WI38 (cell line): ENCODE results near the gene TSPAN10.
"Not testable (repeated sequence)": the region's sequence is repeated elsewhere in the genome, so short reads cannot be mapped to it uniquely, and the experiment has no call there.

ENCODE experiments used
- H3K4me3 ChIP-seq: 2 replicates; pipeline ENCODE4 v1.5.1; 2011; ENCODE audit warnings: low read depth, mild to moderate bottlenecking, control low read depth, low read length
- TF ChIP-seq, protein P1 (sequence below): IDR thresholded peaks from 2 replicates; pipeline ENCODE4 v1.5.1; 2012; ENCODE audit warnings: low read depth, mild to moderate bottlenecking, control low read depth, low read length

Gene TSPAN10

DNA sequence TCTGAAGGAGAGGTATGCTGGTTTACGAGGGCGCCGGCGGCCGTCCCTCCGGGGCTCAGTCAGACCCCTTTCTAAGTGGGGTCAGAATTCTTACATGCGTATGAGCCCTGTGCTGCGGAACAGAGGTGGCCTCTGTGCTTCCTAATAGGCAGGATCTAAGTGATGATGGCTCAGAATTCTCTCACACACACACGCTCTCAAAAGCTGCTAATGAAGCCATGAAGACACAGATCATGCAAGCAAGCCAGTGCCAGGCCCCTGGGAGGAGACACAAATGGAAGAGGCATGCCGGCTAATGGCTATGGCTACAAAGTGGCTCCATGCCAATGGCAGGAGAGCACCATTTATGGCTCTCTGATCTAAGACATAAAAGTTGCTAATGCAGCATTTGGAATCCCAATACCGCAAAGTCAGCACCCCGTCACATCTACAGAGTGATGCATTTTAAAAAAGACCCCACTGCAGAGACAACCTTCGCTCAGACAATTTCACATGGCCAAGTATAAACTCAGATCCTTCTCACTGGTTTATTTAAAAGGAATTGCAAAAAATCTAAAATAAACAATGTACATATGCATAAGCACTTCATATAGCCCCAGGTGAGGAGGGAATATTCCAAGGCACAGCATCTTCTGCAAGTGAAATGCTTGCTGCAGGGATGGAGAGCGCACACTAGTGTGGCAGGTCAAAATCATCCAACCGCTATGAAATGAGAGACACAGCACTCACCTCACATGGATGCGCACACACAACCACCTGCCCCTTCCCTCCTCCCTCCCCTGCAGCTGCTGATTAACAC is 24.6 kb upstream of the TSPAN10 start:
- TF ChIP-seq, protein P1, sequence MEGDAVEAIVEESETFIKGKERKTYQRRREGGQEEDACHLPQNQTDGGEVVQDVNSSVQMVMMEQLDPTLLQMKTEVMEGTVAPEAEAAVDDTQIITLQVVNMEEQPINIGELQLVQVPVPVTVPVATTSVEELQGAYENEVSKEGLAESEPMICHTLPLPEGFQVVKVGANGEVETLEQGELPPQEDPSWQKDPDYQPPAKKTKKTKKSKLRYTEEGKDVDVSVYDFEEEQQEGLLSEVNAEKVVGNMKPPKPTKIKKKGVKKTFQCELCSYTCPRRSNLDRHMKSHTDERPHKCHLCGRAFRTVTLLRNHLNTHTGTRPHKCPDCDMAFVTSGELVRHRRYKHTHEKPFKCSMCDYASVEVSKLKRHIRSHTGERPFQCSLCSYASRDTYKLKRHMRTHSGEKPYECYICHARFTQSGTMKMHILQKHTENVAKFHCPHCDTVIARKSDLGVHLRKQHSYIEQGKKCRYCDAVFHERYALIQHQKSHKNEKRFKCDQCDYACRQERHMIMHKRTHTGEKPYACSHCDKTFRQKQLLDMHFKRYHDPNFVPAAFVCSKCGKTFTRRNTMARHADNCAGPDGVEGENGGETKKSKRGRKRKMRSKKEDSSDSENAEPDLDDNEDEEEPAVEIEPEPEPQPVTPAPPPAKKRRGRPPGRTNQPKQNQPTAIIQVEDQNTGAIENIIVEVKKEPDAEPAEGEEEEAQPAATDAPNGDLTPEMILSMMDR, result no peak
- no peak overlapping the region for H3K4me3 ChIP-seq

- TF ChIP-seq, protein P1, result no peak
- no peak overlapping the region for H3K4me3 ChIP-seq
These were observed 21.5 kb upstream of the TSPAN10 start for GRCh38 chr17:81615401-81615930.

GRCh38 chr17:81616877-81617276 is 20.1 kb upstream of the TSPAN10 start:
- no peak overlapping the region for H3K4me3 ChIP-seq
- TF ChIP-seq, protein P1, result no peak

- H3K4me3 ChIP-seq, result not testable (repeated sequence)
These were observed 18.7 kb upstream of the TSPAN10 start for GRCh38 chr17:81618307-81618706.

DNA sequence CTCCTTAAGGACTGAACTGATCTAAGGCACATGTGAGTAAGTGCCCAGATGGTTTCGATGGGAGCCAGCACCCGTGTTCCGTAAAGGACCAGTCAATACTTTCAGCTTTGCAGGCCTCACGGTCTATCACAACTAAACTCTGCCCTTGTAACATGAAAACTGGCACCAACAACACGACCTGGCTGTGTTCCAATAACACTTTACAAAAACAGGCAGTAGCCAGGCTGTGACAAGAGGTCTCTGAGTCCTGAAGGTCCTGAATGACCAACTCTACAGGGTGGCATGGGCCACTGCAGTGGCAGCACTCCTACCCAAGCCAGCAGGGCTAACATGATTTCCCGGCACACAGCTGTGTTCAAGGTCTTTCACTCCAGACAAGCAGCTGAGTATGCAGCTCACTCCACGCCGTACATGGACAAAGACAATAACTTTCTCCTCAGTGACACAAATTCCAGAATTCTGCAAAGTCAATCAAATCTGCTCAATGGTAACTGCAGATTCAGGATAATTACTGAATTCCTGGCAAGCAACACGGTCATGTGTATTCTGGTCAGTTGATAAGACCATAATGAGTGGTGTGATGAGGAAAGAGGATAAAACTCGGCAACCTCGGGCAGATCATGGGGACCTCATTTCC is 15.4 kb upstream of the TSPAN10 start:
- no peak overlapping the region for H3K4me3 ChIP-seq
- TF ChIP-seq, protein P1, result no peak

GRCh38 chr17:81630274-81630673 is 6.7 kb upstream of the TSPAN10 start:
- TF ChIP-seq, protein P1, result no peak
- no peak overlapping the region for H3K4me3 ChIP-seq

DNA sequence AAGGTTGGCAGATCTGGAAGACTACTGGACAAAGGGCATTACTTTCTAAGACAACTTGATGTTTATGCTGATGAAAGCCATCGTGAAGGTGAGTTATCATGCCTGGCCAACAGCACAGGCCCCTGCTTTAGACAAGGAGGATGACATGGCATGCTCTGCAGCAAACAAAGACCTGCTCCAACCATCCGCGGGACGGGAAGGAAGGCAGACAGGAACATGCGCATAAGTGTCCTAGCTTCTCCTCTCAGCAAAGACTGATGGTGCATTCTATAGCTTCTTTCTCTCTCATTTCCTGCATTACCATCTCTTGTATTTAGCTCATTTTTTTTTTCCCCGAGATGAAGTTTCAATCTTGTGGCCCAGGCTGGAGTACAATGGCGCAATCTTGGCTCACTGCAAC is 5.5 kb upstream of the TSPAN10 start:
- no peak overlapping the region for H3K4me3 ChIP-seq
- TF ChIP-seq, protein P1, result no peak
